PC-3 (cell line): ENCODE data around the gene BCAT1.

ENCODE experiments used
- CTCF ChIP-seq: fragments of 300-600 bp; sonication (generic); conservative IDR thresholded peaks from 2 replicates; pipeline ENCODE4 v1.5.1; 2017; ENCODE audit warnings: antibody characterized with exemption, low read depth, mild to moderate bottlenecking, low read length
- EZH2 ChIP-seq: fragments of 300-600 bp; sonication (generic); IDR thresholded peaks from one replicate; pipeline ENCODE4 v1.6.1; 2017; ENCODE audit warnings: antibody characterized with exemption, mild to moderate bottlenecking, low read length; ENCODE audit not compliant: unreplicated experiment

GRCh38 chr12:24860546-24860945 lies 88.4 kb downstream of the BCAT1 start:
- TF ChIP-seq CTCF = no peak
- no peak for TF ChIP-seq EZH2
